ENCODE data around the gene CPVL.

Gene CPVL

GRCh38 chr7:29156907-29157452 is 10.6 kb upstream of the CPVL start:
- DNase-seq (ENCODE audit: low read depth in 2 of 2) = no peak

- DNase-seq (ENCODE audit: low read depth in 2 of 2) = no peak
Measured at GRCh38 chr7:29154076-29154475, 7.7 kb upstream of the CPVL start.

GRCh38 chr7:29150856-29151255 is 4.5 kb upstream of the CPVL start:
- no peak for DNase-seq (ENCODE audit: low read depth in 2 of 2)

- no peak for DNase-seq (ENCODE audit: low read depth in 2 of 2)
Measured at GRCh38 chr7:29149036-29149435, 2.7 kb upstream of the CPVL start.

GRCh38 chr7:29147821-29148220 is 1.5 kb upstream of the CPVL start:
- no peak for DNase-seq (ENCODE audit: low read depth in 2 of 2)

- DNase-seq (ENCODE audit: low read depth in 2 of 2) = no peak
Measured at GRCh38 chr7:29146888-29147609, 712 bp upstream of the CPVL start.

GRCh38 chr7:29145553-29146056 is 732 bp downstream of the CPVL start:
- DNase-seq (ENCODE audit: low read depth in 2 of 2) = no peak

- no peak for DNase-seq (ENCODE audit: low read depth in 2 of 2)
Measured at GRCh38 chr7:29143751-29144150, 2.6 kb downstream of the CPVL start.

- DNase-seq (ENCODE audit: low read depth in 2 of 2) = no peak
Measured at GRCh38 chr7:29142021-29142727, 4.2 kb downstream of the CPVL start.

- no peak for DNase-seq (ENCODE audit: low read depth in 2 of 2)
Measured at GRCh38 chr7:29140873-29141468, 5.4 kb downstream of the CPVL start.

GRCh38 chr7:29139796-29140195 is 6.5 kb downstream of the CPVL start:
- no peak for DNase-seq (ENCODE audit: low read depth in 2 of 2)

- DNase-seq (ENCODE audit: low read depth in 2 of 2) = no peak
Measured at GRCh38 chr7:29139191-29139590, 7.1 kb downstream of the CPVL start.

- no peak for DNase-seq (ENCODE audit: low read depth in 2 of 2)
Measured at GRCh38 chr7:29138588-29138987, 7.7 kb downstream of the CPVL start.

GRCh38 chr7:29135846-29136245 is 10.5 kb downstream of the CPVL start:
- DNase-seq (ENCODE audit: low read depth in 2 of 2) = no peak

- no peak for DNase-seq (ENCODE audit: low read depth in 2 of 2)
Measured at GRCh38 chr7:29132980-29133379, 13.4 kb downstream of the CPVL start.

- DNase-seq (ENCODE audit: low read depth in 2 of 2) = no peak
Measured at GRCh38 chr7:29131678-29132077, 14.7 kb downstream of the CPVL start.

- no peak for DNase-seq (ENCODE audit: low read depth in 2 of 2)
Measured at GRCh38 chr7:29130096-29130495, 16.2 kb downstream of the CPVL start.

GRCh38 chr7:29127527-29127926 is 18.8 kb downstream of the CPVL start:
- no peak for DNase-seq (ENCODE audit: low read depth in 2 of 2)

- DNase-seq (ENCODE audit: low read depth in 2 of 2) = no peak
Measured at GRCh38 chr7:29126804-29127203, 19.5 kb downstream of the CPVL start.

GRCh38 chr7:29123626-29124190 is 22.6 kb downstream of the CPVL start:
- DNase-seq (ENCODE audit: low read depth in 2 of 2) = no peak

- no peak for DNase-seq (ENCODE audit: low read depth in 2 of 2)
Measured at GRCh38 chr7:29122759-29123158, 23.6 kb downstream of the CPVL start.

- no peak for DNase-seq (ENCODE audit: low read depth in 2 of 2)
Measured at GRCh38 chr7:29122081-29122480, 24.3 kb downstream of the CPVL start.
